GM19035 (cell line): Measurements from ENCODE around the gene PEBP1.

Experiments
- ATAC-seq: cut with Tn5 transposase; IDR thresholded peaks from one replicate; pipeline ENCODE4 v1.9.1; 2021; ENCODE audit not compliant: unreplicated experiment

PEBP1 gene

GRCh38 chr12:118190266-118190665 lies 54.3 kb downstream of the PEBP1 start:
- ATAC-seq = no peak

- ATAC-seq = no peak
Observed at GRCh38 chr12:118193477-118193876, 57.6 kb downstream of the PEBP1 start.

- ATAC-seq = no peak
Observed at GRCh38 chr12:118193958-118194357, 58.0 kb downstream of the PEBP1 start.
